NCI-H510A treated with DMSO at 0.1 percent for 48 hours (cell line): ENCODE results near the gene SLC7A6OS.

Source experiments
- DNase-seq: peaks from one replicate; lab custom pipeline; 2025; lab: John Stamatoyannopoulos, UW

Gene SLC7A6OS

DNA sequence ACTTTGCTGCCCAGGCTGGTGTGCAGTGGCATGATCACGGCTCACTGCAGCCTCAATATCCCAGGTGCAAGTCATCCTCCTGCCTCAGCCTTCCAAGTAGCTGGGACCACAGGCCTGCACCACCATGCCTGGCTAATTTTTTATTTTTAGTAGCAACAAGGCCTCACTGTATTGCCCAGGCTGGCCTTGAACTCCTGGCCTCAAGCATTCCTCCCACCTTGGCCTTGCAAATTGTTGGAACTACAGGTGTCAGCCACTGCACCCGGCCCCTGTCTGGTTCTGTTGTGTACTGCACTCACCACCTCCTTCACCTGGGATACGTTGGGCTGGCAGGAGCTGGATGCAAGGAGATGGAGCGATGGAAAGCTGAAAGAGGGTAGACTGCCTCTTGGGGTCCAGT, 57.0 kb downstream of the SLC7A6OS start:
- no peak for DNase-seq

DNA sequence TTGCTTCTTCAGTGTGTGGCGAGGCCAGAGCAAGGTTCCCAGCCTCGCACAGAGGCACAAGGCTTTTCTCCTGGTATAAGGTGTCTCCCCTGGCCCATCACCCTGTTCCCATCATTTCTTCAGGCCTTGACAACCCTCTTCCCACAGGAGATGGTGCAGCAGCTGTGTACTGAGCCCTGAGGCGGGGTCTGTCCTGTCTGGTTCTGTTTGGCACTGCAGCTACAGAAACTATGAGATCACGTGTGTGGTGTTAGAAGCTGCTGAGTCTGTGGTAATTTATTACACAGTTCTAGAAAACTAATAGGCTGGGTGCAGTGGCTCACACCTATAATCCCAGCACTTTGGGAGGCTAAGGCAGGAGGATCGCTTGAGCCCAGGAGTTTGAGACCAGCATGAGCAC, 58.4 kb downstream of the SLC7A6OS start:
- no peak for DNase-seq

DNA sequence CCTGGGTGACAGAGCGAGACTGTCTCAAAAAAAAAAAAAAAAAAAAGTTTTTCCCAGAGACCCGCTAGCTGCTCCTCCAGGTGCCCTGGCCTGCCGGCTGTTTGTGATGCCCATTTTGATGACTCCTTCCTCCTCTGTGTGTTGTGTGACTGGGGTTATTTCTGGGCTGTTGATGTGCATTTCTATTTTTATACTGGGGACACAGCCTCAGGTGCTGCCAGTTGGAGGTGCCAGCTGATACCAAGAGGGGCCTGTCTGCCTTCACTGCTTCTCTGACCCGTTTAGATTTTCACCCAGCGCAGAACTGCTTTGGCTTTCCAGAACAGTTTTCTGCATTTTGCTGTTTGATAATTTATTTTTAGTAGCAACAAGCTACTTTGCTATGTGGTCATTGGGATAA, 58.9 kb downstream of the SLC7A6OS start:
- no peak for DNase-seq

DNA sequence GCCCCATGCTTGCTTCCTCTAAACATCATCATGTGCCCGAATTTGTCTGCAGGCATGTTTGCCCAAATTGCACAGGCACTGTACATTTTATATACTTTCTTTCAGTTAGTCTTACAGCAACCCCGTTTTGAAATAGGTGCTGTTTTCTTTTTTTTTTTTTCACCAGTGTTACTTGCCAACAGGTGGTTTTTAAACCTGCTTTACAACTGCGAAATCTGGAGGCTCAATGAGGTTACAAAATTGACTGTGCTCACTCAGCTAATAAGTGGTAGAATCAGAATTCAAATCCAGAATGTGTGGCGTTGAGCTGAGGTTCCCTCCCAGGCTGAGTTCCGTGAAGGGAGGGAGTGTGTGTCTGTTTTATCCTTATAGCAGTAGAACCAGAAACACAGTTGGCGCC, 59.8 kb downstream of the SLC7A6OS start:
- no peak for DNase-seq

GRCh38 chr16:68249371-68249770, 61.4 kb downstream of the SLC7A6OS start:
- no peak for DNase-seq
